GM15510 (cell line): ENCODE data around the gene BATF.

ENCODE experiments used
- POLR2A ChIP-seq: IDR thresholded peaks from 3 replicates; pipeline ENCODE4 v1.6.1; 2011; ENCODE audit warnings: borderline replicate concordance; ENCODE audit not compliant: insufficient read length; ENCODE audit errors: extremely low read depth

BATF gene

GRCh38 chr14:75519394-75519793, 2.9 kb upstream of the BATF start:
- TF ChIP-seq POLR2A = no peak

- no peak for TF ChIP-seq POLR2A
Observed at GRCh38 chr14:75519826-75520728, 2.2 kb upstream of the BATF start.

GRCh38 chr14:75520852-75521251, 1.4 kb upstream of the BATF start:
- TF ChIP-seq POLR2A = no peak

GRCh38 chr14:75521415-75522199, 662 bp upstream of the BATF start:
- TF ChIP-seq POLR2A = no peak

GRCh38 chr14:75522983-75523318, 682 bp downstream of the BATF start:
- TF ChIP-seq POLR2A = no peak

GRCh38 chr14:75523771-75524171, 1.5 kb downstream of the BATF start:
- no peak for TF ChIP-seq POLR2A

GRCh38 chr14:75525969-75526368, 3.7 kb downstream of the BATF start:
- no peak for TF ChIP-seq POLR2A

- TF ChIP-seq POLR2A = no peak
Observed at GRCh38 chr14:75527449-75528163, 5.3 kb downstream of the BATF start.

GRCh38 chr14:75531256-75531655, 9.0 kb downstream of the BATF start:
- TF ChIP-seq POLR2A = no peak

- TF ChIP-seq POLR2A = no peak
Observed at GRCh38 chr14:75531660-75532317, 9.5 kb downstream of the BATF start.

- no peak for TF ChIP-seq POLR2A
Observed at GRCh38 chr14:75533791-75534555, 11.7 kb downstream of the BATF start.

- no peak for TF ChIP-seq POLR2A
Observed at GRCh38 chr14:75535164-75535898, 13.1 kb downstream of the BATF start.

- TF ChIP-seq POLR2A = no peak
Observed at GRCh38 chr14:75537071-75537470, 14.8 kb downstream of the BATF start.
